HepG2 (cell line): ENCODE data around the gene SYNJ2. TPM values are rescaled to one million over a fixed set of nuclear protein-coding genes. Genes with fewer than 3 reads are reported as not detected.

ENCODE experiments used
- BCL6 ChIP-seq: IDR thresholded peaks from 2 replicates; pipeline ENCODE4 v1.6.1; 2016; ENCODE audit warnings: missing genetic modification reagents, missing compliant biosample characterization
- ISX ChIP-seq: sonication (generic); formaldehyde crosslinking; conservative IDR thresholded peaks from 2 replicates; pipeline ENCODE4 v1.5.0; 2020; ENCODE audit warnings: missing genetic modification reagents
- PHF21A ChIP-seq: sonication (generic); formaldehyde crosslinking; IDR thresholded peaks from 2 replicates; pipeline ENCODE4 v1.5.0; 2020; ENCODE audit warnings: mild to moderate bottlenecking, missing genetic modification reagents
- RAD21 ChIP-seq: fragments of 450-650 bp; formaldehyde crosslinking; IDR thresholded peaks from 2 replicates; pipeline ENCODE4 v1.5.0; 2020; ENCODE audit warnings: mild to moderate bottlenecking
- RELA ChIP-seq: sonication (generic); formaldehyde crosslinking; IDR thresholded peaks from 2 replicates; pipeline ENCODE4 v1.4.0; 2020; ENCODE audit warnings: missing genetic modification reagents
- SNRNP70 ChIP-seq: fragments of 200-400 bp; formaldehyde crosslinking; IDR thresholded peaks from 2 replicates; pipeline ENCODE4 v1.6.1; 2017; ENCODE audit warnings: mild to moderate bottlenecking, low read depth, low read length, moderate library complexity
- SP140L ChIP-seq: sonication (generic); formaldehyde crosslinking; IDR thresholded peaks from 2 replicates; pipeline ENCODE4 v1.4.0; 2020; ENCODE audit warnings: missing genetic modification reagents, borderline replicate concordance
- WIZ ChIP-seq: sonication (generic); formaldehyde crosslinking; IDR thresholded peaks from 2 replicates; pipeline ENCODE4 v1.5.1; 2020; ENCODE audit warnings: mild to moderate bottlenecking, missing genetic modification reagents
- ZKSCAN5 ChIP-seq: sonication (generic); formaldehyde crosslinking; IDR thresholded peaks from 2 replicates; pipeline ENCODE4 v1.5.1; 2020; ENCODE audit warnings: mild to moderate bottlenecking, missing genetic modification reagents
- ZMYM3 ChIP-seq: sonication (generic); formaldehyde crosslinking; IDR thresholded peaks from 2 replicates; pipeline ENCODE4 v1.5.1; 2020; ENCODE audit warnings: mild to moderate bottlenecking, missing genetic modification reagents
- ZNF225 ChIP-seq: sonication (generic); formaldehyde crosslinking; IDR thresholded peaks from 2 replicates; pipeline ENCODE4 v1.4.0; 2020; ENCODE audit warnings: mild to moderate bottlenecking, missing genetic modification reagents
- ZNF292 ChIP-seq: sonication (generic); formaldehyde crosslinking; IDR thresholded peaks from 2 replicates; pipeline ENCODE4 v1.8.1; 2022; ENCODE audit warnings: mild to moderate bottlenecking, low read depth, missing genetic modification reagents, borderline replicate concordance
- ZNF484 ChIP-seq: sonication (generic); formaldehyde crosslinking; IDR thresholded peaks from 2 replicates; pipeline ENCODE4 v1.5.1; 2020; ENCODE audit warnings: mild to moderate bottlenecking, low read depth, missing genetic modification reagents, borderline replicate concordance
- ZNF512B ChIP-seq: sonication (generic); formaldehyde crosslinking; IDR thresholded peaks from 2 replicates; pipeline ENCODE4 v1.5.1; 2020; ENCODE audit warnings: missing genetic modification reagents, mild to moderate bottlenecking, borderline replicate concordance
- ZNF589 ChIP-seq: sonication (generic); formaldehyde crosslinking; conservative IDR thresholded peaks from 2 replicates; pipeline ENCODE4 v1.8.0; 2022; ENCODE audit warnings: mild to moderate bottlenecking, moderate library complexity, missing genetic modification reagents
- ZNF709 ChIP-seq: sonication (generic); formaldehyde crosslinking; IDR thresholded peaks from 2 replicates; pipeline ENCODE4 v1.5.0; 2020; ENCODE audit warnings: mild to moderate bottlenecking, missing genetic modification reagents
- ZNF776 ChIP-seq: sonication (generic); formaldehyde crosslinking; IDR thresholded peaks from 2 replicates; pipeline ENCODE4 v1.4.0; 2020; ENCODE audit warnings: mild to moderate bottlenecking, missing genetic modification reagents
- polyA plus RNA-seq, 8 experiments: library from polyadenylated mRNA; depleted of rRNA in 3 of 8; stranded (reverse) in 7 of 8; unstranded in 1 of 8; fragments of >200 nt; fragmentation: Illumina TruSeq in 4 of 8; extraction: Trizol in 4 of 8; gene quantifications; 2 replicates each; pipeline versions ENCODE4 v1.2.1 to v1.2.3, GENCODE V29; 2011 to 2016; ENCODE audit warnings: low read depth in 4 of 8, missing spikeins in 1 of 8, mixed read lengths in 1 of 8; ENCODE audit not compliant: insufficient read depth in 1 of 8
- total RNA-seq, 5 experiments: library from RNA; depleted of rRNA; stranded (reverse); fragments of >200 nt; fragmentation: Illumina TruSeq; extraction: Trizol; gene quantifications; 2 replicates each; pipeline ENCODE4 v1.2.3, GENCODE V29; 2016; ENCODE audit warnings: low read depth in 1 of 5
- TF ChIP-seq, protein P1 (sequence below): sonication (generic); formaldehyde crosslinking; IDR thresholded peaks from 2 replicates; pipeline ENCODE4 v1.5.0; 2020; ENCODE audit warnings: missing genetic modification reagents
- TF ChIP-seq, protein P2 (sequence below): sonication (generic); formaldehyde crosslinking; IDR thresholded peaks from 2 replicates; pipeline ENCODE4 v1.5.0; 2020; ENCODE audit warnings: mild to moderate bottlenecking, missing genetic modification reagents
- TF ChIP-seq, protein P3 (sequence below): sonication (generic); formaldehyde crosslinking; IDR thresholded peaks from 2 replicates; pipeline ENCODE4 v1.8.1; 2023; ENCODE audit warnings: mild to moderate bottlenecking, missing genetic modification reagents

SYNJ2 gene
- total and polyA plus RNA-seq, 2 of the 13 experiments (the other 11 are each of a cell fraction or from before 2014, with no cell fraction given): 39.1 to 57.6 TPM

DNA sequence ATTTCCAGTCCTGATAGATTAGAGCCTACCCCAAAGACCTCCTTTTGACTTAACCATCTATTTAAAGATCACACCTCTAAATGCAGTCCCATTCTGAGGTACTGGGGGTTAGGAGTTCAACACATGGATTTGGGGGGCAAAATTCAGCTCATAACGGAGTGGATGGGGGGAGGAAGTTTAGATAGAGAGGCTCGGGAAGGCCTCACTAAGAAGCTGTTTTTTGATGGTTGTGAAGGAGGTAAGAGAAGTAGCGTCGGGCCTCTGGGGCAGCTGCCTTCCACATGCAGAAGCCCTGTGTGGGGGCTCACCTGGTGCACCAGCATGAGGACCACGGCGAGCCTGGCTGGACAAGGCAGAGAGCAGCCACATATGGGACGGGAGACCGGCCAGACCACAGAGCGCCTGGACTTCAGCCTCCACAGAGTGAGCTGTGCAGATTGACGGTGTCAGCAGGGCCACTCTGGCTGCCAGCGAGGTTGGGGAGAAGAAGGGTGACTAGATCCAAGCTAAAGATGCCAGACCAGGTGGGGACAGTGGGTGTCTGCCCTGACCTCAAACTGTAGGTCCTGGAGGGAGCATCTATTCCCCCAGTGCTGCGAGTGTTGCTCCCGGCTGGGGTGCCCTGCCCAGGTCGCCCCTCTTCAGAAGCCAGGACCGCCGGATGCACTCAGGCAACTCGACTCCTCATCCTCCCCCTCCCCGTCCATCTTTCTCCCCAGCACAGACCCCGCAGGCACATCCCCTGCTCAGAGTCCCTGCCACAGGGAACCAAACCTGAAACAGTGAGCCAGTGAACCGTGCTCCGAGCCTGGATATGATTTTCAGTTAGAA, 5.1 kb upstream of the SYNJ2 start (continued):
- no peak for TF ChIP-seq ISX (CRISPR knock-in tag)
- TF ChIP-seq SP140L: no peak
- TF ChIP-seq RELA: no peak
- TF ChIP-seq SNRNP70: no peak
- TF ChIP-seq ZNF292 (CRISPR knock-in tag): peak; percentile 55
- TF ChIP-seq, protein P1, sequence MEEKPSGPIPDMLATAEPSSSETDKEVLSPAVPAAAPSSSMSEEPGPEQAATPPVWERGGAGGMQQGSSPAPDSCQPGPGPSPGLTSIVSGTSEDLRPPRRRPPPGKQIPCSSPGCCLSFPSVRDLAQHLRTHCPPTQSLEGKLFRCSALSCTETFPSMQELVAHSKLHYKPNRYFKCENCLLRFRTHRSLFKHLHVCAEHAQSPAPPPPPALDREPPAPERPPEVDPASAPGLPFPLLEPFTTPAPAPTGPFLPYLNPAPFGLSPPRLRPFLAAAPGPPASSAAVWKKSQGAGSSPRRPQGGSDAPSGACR (CRISPR knock-in tag): peak; percentile 19; the same call in 1 of the 2 replicates
- TF ChIP-seq, protein P2, sequence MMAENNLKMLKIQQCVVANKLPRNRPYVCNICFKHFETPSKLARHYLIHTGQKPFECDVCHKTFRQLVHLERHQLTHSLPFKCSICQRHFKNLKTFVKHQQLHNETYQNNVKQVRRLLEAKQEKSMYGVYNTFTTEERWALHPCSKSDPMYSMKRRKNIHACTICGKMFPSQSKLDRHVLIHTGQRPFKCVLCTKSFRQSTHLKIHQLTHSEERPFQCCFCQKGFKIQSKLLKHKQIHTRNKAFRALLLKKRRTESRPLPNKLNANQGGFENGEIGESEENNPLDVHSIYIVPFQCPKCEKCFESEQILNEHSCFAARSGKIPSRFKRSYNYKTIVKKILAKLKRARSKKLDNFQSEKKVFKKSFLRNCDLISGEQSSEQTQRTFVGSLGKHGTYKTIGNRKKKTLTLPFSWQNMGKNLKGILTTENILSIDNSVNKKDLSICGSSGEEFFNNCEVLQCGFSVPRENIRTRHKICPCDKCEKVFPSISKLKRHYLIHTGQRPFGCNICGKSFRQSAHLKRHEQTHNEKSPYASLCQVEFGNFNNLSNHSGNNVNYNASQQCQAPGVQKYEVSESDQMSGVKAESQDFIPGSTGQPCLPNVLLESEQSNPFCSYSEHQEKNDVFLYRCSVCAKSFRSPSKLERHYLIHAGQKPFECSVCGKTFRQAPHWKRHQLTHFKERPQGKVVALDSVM: peak; percentile 38; the same call in 1 of the 2 replicates
- 0 out of 2 replicates have a peak, but pooled peaks have one; percentile 30 for TF ChIP-seq PHF21A
- TF ChIP-seq ZNF589 (CRISPR knock-in tag): no peak
- TF ChIP-seq ZNF776: peak; percentile 41; the same call in 1 of the 2 replicates
- no peak for TF ChIP-seq ZKSCAN5 (CRISPR knock-in tag)
- no peak for TF ChIP-seq ZNF709 (CRISPR knock-in tag)
- TF ChIP-seq ZNF512B (CRISPR knock-in tag): 0 out of 2 replicates have a peak, but pooled peaks have one; percentile 70
- TF ChIP-seq ZMYM3 (CRISPR knock-in tag): peak; percentile 65
- no peak for TF ChIP-seq BCL6 (CRISPR knock-in tag)
- 0 out of 2 replicates have a peak, but pooled peaks have one; percentile 56 for TF ChIP-seq ZNF225 (CRISPR knock-in tag)
- no peak for TF ChIP-seq ZNF484 (CRISPR knock-in tag)
- 0 out of 2 replicates have a peak, but pooled peaks have one; percentile 27 for TF ChIP-seq RAD21 (CRISPR knock-in tag)
- no peak for TF ChIP-seq WIZ (CRISPR knock-in tag)
- TF ChIP-seq, protein P3, sequence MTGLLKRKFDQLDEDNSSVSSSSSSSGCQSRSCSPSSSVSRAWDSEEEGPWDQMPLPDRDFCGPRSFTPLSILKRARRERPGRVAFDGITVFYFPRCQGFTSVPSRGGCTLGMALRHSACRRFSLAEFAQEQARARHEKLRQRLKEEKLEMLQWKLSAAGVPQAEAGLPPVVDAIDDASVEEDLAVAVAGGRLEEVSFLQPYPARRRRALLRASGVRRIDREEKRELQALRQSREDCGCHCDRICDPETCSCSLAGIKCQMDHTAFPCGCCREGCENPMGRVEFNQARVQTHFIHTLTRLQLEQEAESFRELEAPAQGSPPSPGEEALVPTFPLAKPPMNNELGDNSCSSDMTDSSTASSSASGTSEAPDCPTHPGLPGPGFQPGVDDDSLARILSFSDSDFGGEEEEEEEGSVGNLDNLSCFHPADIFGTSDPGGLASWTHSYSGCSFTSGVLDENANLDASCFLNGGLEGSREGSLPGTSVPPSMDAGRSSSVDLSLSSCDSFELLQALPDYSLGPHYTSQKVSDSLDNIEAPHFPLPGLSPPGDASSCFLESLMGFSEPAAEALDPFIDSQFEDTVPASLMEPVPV (CRISPR knock-in tag): no peak
